Measurements from ENCODE around the gene UCHL1.
"Not testable (repeated sequence)": the region's sequence is repeated elsewhere in the genome, so short reads cannot be mapped to it uniquely, and the experiment has no call there.

Gene UCHL1

DNA sequence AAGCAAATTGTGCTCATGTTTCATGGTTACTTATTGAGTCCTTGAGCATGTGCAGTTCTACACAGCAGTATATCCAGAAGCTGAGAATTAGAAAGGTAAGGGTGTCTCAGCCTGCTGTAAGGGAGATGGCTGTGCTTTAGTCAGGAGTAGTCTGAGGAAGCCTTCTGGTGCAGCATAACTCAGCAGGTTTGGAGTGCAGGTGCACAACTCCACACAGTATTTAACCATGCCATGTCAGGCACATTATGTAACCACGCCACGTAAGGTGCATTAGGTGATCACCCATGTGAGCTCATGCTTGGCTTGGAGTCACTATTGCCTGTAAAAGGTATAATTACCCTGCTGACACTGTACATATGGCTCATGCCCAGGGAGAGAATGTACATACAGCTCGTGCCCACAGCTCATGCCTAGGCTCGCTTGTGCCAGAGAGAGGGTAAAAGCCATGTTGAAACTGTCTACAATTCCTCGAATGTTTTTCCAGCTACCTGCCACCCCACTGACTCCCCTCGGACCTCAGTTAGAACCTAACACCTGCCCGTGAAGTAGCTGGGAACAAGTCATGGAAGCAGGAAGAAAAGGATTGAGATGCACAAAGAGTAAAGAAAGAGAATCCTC lies 37.8 kb downstream of the UCHL1 start:
- DNase-seq = no peak

DNA sequence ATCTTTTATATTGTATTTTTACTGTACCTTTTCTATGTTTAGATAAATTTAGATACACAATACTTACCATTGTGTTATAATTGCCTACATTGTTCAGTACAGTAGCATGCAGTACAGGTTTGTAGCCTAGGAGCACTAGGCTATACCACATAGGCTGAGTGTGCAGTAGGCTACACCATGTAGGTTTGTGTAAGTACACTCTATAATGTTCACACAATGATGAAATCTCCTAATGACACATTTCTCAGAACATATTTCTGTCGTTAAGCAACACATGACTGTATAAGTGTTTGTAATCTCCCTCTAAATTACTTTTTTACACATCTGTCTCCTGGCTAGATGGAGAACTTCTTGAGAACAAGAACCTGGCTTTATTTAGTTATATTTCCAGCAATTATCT lies 40.3 kb downstream of the UCHL1 start:
- no peak for DNase-seq

DNA sequence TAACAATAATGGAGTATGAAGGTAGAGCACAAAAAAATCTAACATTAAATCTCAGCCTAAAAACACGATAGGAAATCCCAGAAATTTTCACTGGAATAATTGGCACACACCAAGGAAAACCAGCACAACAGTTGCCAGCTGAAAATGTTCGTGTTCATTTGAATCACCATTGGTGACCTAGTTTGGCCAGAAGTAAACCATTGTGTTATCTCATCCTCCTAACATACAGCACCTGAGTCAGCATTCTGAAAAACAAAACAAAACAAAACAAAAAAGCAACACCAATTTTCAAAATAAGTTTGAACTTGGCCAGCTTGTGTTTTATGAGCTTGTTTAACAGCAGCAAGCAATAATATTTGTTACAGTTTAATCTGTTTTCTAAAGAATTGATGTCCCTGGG lies 41.1 kb downstream of the UCHL1 start:
- DNase-seq = no peak

DNA sequence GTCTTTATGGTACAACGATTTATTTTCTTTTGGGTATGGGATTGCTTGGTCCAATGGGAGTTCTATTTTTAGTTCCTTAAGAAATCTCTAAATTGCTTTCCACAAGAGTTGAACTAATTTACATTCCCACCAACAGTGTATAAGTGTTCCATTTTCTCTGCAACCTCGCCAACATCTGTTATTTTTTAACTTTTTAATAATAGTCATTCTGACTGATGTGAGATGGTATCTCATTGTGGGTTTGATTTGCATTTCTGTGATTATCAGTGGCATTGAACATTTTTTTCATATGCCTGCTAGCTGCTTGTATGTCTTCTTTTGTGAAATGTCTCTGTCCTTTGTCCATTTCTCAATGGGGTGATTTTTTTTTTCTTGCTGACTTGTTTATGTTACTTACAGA lies 42.8 kb downstream of the UCHL1 start:
- no peak for DNase-seq

DNA sequence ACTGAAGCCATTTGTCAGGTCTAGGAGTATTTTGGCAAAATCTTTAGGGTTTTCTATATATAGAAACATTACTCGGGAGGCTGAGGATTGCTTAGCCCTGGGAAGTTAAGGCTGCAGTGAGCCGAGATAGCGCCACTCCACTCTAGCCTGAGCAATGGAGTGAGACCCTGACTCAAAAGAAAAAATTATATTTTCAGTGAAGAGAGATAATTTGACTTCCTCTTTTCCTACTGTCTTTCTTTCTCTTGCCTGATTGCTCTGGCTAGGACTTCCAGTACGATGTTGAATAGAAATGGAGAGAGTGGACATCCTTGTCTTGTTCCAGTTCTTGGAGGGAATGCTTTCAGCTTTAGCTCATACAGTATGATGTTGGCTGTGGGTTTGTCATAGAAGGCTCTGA lies 44.4 kb downstream of the UCHL1 start:
- no peak for DNase-seq

DNA sequence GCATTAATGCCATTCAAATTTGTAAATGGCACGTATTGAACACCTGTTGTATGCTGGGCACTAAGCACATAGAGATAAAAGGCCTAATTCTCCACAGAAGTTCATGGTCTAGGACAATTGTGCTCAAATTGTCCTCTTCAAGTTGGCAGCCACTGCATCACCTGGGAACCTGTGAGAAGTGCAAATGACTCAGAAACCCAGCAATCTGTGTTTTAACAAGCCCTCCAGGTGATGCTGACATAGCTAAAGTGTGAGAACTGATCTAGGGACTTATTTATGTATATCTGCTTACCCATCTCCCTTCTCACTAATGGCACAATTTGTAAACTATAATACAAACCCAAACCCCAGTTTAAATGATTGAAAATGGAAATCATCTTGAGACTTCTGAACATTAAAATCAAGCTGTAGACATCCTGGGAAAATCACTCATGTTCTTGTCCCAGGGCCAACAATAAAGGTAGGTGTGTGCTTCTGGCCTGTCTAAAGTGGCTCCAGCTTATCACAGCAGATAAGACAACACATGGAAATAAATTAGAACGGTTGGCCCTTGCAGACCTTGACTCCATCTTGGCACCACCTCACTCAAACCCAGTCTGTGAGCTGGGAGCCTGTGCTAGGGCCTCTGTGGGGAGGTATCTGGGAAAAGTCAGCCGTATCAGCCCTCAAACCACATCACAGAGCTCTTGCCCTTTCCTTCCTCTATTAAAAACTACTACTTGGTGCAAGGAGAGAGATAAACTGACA lies 46.8 kb downstream of the UCHL1 start:
- no peak for DNase-seq

DNA sequence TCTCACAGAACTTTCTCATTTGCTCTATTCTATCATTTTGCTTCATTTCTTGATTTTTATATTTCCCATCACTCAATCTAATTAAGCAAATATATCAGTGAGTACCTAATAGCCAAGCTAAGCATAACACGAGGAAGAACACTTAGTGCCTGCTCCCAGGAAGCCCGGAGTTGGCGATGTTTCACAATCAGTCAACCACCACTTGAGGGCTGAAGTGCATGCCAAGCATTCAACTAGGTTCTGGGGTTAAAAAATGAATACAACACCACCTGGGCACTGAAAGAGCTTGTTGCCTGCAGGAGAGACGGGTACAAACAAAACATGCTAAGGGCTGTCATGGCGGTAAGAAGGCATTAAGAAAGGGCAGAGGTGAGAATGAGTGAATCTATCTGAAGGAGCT lies 47.5 kb downstream of the UCHL1 start:
- DNase-seq = no peak

DNA sequence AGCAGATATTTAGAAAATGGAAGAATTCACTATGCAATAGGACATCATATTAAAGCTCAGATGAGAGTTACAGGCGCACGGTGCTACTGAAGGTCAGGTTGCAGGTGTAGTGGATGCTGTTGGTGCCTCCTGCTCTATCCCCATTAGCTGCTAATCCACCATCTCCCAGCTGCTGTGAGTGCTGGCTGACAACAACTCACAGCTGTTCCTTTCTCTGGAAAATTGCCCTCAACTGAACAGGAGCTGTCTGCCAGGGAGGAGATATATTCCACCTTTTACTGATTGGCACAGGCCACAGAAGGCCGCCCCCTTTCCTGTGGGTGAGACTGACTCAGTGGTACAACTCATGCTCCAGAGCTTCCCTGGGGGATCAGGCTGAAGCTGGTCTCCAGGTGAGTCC lies 48.7 kb downstream of the UCHL1 start:
- no peak for DNase-seq

DNA sequence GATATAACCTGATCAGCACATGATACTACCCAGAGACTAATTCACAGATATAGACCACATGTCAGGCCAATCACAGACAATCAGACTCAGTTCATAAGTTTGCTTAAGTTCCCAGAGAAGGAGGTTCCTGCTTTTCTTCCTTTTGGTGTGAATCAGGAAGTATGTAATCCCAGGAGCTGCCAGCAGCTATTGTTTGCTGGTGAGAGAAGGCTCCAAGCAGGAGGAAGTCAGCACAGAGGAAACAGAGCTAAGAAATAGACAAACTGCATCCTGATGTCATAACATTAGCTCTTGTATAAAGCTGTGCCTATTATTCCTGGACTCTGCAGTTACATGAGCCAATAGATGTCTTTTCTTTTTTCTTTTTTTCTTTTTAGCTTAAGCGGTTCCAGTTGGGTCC lies 50.9 kb downstream of the UCHL1 start:
- no peak for DNase-seq

DNA sequence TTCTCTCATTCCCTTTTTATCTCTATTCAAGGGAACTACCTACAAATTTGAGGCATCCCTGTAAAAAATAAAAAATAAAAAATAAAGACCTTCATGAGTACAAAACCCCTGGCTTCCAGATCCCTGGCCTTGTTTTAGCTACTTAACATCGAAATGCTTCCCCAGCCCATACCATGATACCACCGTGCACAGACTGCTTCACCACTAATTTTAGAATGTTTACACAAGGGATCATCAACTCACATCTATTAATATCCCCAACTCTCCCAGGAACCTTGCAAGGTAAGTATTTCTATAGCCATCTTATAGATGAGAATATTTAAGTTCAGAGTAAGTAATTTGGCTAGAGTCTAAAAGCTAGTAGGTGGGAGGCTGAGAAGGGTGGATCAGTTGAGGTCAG lies 51.7 kb downstream of the UCHL1 start:
- no peak for DNase-seq

DNA sequence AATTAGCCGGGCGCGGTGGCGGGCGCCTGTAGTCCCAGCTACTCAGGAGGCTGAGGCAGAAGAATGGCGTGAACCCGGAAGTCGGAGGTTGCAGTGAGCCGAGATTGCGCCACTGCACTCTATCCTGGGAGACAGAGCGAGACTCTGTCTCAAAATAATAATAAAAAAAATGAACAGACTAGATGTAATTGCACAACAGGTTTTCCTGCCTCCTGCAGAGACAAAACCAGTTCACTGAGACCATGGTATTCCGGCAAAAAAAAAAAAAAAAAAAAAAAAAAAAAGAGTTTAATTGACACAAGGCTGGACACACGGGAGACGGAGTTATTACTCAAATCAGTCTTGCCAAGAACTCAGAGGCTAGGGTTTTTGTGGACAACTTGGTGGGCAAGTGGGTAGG lies 58.7 kb downstream of the UCHL1 start:
- DNase-seq = not testable (repeated sequence)

DNA sequence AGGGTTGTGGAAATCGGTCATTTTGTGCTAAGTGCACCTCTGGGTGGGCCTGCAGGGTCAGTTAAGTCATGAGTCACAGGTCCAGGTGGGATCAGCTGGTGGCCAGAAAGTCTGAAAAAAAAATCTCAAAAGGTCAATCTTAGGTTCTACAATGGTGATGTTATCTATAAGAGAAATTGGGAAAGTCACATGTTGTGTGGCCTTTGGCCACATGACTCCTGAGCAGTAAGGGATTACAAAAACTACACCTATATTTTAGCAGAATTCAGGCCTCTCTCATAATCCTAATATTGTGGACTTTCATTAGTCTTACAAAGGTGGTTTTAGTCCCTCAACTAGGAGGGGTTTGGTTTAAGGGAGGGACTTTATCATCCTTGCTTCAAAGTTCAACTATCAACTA lies 59.1 kb downstream of the UCHL1 start:
- DNase-seq = no peak

Data from 8988T (cell line).